Ishikawa (cell line): Measurements from ENCODE around the gene SBF2.

Experiments
- CREB1 ChIP-seq: IDR thresholded peaks from 2 replicates; pipeline ENCODE4 v1.6.1; 2012; ENCODE audit warnings: low read depth
- EP300 ChIP-seq: IDR thresholded peaks from 2 replicates; pipeline ENCODE4 v1.6.1; 2012; ENCODE audit warnings: borderline replicate concordance
- REST ChIP-seq: IDR thresholded peaks from 2 replicates; pipeline ENCODE4 v1.6.1; 2012; ENCODE audit warnings: low read depth, mild to moderate bottlenecking

- no peak for TF ChIP-seq REST
- TF ChIP-seq EP300 = no peak
- TF ChIP-seq CREB1 = no peak
Observed at GRCh38 chr11:10333490-10333889, 39.5 kb upstream of the SBF2 start.
